ENCODE data around the gene FAM110D.
A peak's percentile ranks its signal among the peaks of the same experiment; 100 is the strongest.

The FAM110D gene

DNA sequence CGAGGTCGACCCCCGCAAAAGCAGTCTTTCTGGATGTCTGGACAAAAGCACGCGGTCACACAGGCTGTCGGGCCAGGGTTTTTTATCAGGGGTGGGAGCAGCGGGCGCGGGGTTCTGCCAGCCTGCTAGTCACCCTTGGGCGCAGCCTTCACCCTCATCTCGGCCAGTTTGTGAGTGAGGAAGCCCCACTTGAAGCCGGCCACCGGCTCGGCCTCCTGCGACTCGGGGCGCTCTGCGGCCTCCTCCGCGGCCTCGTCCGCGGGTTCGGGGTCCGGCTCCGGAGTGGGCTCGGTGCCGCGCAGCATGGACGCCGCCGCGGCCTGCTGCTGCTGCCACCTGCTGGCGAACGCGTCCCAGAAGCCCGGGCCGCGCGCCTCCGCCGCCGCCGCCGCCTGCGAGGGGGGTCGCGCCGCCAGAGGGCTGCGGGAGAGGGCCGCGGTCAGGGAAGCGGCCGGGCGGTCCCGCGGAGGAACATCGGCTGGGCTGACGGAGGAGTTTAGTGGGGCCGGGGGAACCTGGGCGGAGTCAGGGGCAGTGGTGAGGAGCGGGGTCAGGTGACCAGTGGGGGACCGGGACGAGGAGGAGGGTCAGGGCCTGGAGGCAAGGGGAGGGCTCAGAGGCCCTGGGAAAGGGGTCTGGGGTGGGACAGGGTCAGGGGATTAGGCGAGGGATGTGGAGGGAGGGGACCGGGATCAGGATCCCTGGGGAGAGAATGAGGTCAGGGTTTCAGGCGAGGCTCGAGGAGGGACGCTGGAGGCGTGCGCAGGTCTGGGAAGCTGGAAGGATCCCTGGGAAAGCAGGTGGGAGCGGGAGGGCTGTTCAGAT, 5.4 kb downstream of the FAM110D start:
- H3K27ac ChIP-seq = no peak overlapping the region
- TF ChIP-seq CTCF (IDR thresholded peaks at IDR 0.05) (peak; percentile 97), ZFX (IDR thresholded peaks at IDR 0.05; ENCODE audit: borderline replicate concordance) (no peak)

DNA sequence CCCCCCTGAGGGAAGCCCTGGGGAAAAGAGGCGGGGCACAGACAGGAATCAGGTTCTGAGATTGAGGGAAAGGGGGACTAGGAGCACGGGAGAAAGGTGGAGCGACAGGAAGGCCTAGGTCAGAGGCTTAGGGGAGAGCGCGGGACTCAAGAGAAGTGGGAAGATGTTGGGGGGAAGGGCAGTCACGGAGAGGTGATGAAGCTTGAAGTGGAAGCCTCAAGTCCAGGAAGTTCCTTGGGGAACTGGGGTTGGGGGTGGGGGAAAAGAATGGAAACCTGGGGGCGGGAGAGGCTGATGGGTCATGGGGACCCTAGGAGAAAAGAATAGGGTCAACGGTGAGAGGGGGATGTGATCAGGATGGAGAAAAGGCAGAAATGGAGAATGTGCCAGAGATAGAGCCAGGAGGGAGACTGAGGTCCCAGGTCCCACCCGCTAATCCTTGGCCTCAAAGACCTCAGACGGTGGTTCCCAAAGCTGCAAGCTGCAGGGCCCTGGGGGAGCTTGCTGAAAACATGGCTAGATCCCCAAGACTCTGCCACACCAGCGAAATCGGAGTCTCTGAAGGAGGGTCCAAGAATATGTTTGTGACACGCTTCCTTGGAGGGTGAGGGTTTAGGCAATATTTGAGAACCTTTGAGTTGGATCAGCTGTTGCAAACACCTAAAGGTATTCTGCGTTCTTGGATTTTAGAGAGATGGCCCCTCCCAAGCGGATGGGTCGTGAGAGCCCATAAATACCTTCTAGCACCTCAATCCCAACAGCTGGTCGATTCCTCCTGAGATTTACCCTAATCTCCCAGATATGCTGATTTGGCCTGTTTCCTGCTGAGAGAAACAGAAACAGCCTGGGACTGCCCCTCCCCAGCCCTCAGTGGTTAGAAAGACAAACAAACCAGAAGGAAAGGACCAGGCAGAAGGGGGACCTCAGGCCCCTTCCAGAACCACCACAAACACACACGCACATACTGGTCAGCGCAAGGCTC, 6.3 kb downstream of the FAM110D start:
- TF ChIP-seq CTCF (IDR thresholded peaks at IDR 0.05) (no peak), ZFX (IDR thresholded peaks at IDR 0.05; ENCODE audit: borderline replicate concordance) (no peak)
- no peak overlapping the region for H3K27ac ChIP-seq

DNA sequence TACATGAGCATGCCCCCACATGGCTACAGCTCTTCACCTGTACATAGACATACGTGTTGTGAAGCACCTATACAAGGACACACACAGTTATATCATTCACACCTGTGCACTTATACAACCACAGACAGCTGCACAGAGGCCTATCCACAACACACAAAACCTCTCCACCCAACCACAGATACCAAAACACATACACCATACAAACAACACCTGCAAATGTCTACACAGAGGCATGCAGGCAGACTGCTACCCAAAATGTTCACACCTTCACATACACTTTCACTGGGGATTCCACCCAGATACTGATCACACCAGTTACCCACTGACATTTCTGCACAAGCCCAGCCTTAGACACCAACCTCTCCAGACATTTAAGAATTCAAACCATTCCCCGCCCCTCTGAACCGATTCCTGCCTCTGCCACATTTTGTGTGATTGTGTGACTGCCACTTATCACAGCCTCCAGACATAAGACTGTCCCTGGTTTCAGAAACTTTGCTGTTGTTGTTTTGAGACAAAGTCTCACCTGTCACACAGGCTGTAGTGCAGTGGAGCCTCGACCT, 7.9 kb downstream of the FAM110D start:
- no peak for TF ChIP-seq CTCF (IDR thresholded peaks at IDR 0.05)
- no peak for TF ChIP-seq ZFX (IDR thresholded peaks at IDR 0.05; ENCODE audit: borderline replicate concordance)
- no peak overlapping the region for H3K27ac ChIP-seq

GRCh38 chr1:26168410-26169197, 9.7 kb downstream of the FAM110D start, which contains the start of gene C1orf232:
Gene C1orf232, minus strand, starts transcription at chr1:26168963. Its CDS starts 464 bp downstream, at chr1:26168499.
- TF ChIP-seq ZFX (IDR thresholded peaks at IDR 0.05; ENCODE audit: borderline replicate concordance) = no peak
- TF ChIP-seq CTCF (IDR thresholded peaks at IDR 0.05) = no peak
- H3K27ac ChIP-seq = peak within 1 kb of the TSS; percentile 62

- H3K27ac ChIP-seq = no peak overlapping the region
- TF ChIP-seq ZFX (IDR thresholded peaks at IDR 0.05; ENCODE audit: borderline replicate concordance) (no peak), CTCF (IDR thresholded peaks at IDR 0.05) (no peak)
Observed at GRCh38 chr1:26169198-26169554, 10.3 kb downstream of the FAM110D start.

DNA sequence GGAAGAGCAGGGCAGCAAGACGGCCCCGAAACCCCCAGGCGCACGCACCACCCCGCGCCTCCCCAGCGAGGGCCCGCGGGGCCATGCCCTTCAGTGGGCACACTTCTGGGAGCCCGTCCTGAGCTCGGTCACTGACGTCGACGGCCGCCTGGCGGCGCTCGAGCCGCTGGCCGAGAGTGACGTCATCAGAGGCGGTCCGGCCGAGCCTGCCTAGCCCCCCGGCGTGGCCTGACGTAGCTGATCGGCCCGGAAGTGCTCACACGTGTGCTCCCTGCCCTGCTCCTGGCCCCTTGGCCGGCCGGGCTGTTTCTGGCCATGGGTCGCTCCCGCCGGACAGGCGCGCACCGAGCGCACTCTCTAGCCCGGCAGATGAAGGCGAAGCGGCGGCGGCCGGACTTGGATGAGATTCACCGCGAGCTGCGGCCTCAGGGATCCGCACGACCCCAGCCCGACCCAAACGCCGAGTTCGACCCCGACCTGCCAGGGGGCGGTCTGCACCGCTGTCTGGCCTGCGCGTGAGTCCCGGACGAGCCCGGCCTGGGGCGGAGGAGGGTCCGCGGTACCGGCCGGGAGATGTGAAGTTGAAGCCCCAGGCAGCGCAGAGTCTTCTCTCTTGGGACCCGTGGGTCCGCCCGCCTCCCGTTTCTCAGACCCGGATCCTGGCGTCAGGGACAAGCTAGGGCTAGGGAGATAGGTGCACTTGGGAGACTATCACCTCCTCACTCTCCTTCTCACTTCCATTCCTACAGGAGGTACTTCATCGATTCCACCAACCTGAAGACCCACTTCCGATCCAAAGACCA, 11.0 kb downstream of the FAM110D start, which contains the start of gene ZNF593:
TSS of gene ZNF593 (plus strand) at position 240 of the 803 bp plus-strand sequence. CDS start at position 316, 76 bp downstream.
- no peak for TF ChIP-seq ZFX (IDR thresholded peaks at IDR 0.05; ENCODE audit: borderline replicate concordance)
- peak; percentile 97 for TF ChIP-seq CTCF (IDR thresholded peaks at IDR 0.05)
- H3K27ac ChIP-seq = peak within 1 kb of the TSS; percentile 62
